Stimulated activated memory B cell treated with anti-CD40 and anti-IgM and Interleukin-4, amounts not matched to agents 10 μg/mL and 1 μg/mL and 100 μg/mL, for 72 hours (primary cell): ENCODE results near the gene RPS27L.
"Not testable (repeated sequence)": the region's sequence is repeated elsewhere in the genome, so short reads cannot be mapped to it uniquely, and the experiment has no call there.

Source experiments
- ATAC-seq: fragments of 150-1000 bp; cut with Tn5 transposase; 2 replicates; pipeline ENCODE4 v1.10.0; 2021
- H3K27ac Mint-ChIP-seq: one replicate; pipeline ENCODE4 v1.8.0; 2022; ENCODE audit warnings: mild to moderate bottlenecking, mixed read lengths
- H3K27me3 Mint-ChIP-seq: one replicate; pipeline ENCODE4 v1.8.0; 2022; ENCODE audit warnings: mixed read lengths
- H3K36me3 Mint-ChIP-seq: one replicate; pipeline ENCODE4 v1.8.0; 2022; ENCODE audit warnings: mixed read lengths
- H3K4me1 Mint-ChIP-seq: one replicate; pipeline ENCODE4 v1.8.0; 2022; ENCODE audit warnings: mixed read lengths
- H3K4me3 Mint-ChIP-seq: one replicate; pipeline ENCODE4 v1.8.0; 2022; ENCODE audit warnings: mild to moderate bottlenecking, moderate library complexity, mixed read lengths
- H3K9me3 Mint-ChIP-seq: one replicate; pipeline ENCODE4 v1.8.0; 2022; ENCODE audit warnings: mixed read lengths

Gene RPS27L

DNA sequence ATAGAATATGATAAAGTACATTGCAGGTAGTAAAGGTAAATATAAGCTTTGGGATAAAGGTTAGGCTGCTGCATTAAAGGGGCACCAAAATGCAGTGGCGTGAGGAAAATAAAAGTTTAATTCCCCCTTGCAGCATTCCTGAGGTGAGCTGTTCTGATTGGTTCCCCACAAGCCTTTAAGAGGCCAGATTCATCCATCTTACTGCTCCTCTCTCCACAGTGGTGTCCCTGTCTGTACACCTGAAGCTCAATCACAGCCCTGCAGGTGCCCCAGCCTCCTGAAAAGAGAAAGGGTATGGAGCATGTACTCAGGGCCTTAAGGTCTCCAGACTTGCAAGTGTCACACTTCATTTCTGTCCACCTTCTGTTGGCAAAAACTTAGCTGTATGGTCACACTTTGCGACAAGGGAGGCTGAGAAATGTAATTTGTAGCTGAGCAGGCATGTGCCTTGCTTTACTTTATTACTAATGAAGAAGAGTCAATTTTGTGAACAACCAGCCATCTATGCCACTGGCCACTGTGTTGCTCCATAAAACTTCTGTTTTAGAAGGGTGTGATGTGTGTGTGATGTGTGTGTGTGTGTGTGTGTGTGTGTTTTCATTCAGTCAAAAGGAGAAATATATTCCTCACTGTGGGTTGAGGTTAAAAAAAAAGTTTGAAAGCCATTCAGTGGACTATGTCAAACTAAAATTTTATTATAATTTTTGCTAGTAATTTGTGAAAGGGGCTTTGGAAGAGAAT is 22.9 kb downstream of the RPS27L start:
- Mint-ChIP-seq H3K4me3 (no peak overlapping the region), H3K27me3 (no peaks in the 10 kb centered on the region), H3K36me3 (peaks cover 14% of the 10 kb centered on the region), H3K9me3 (no peaks in the 10 kb centered on the region), H3K27ac (no peak overlapping the region), H3K4me1 (peaks cover 6% of the 10 kb centered on the region)
- ATAC-seq = no peak

DNA sequence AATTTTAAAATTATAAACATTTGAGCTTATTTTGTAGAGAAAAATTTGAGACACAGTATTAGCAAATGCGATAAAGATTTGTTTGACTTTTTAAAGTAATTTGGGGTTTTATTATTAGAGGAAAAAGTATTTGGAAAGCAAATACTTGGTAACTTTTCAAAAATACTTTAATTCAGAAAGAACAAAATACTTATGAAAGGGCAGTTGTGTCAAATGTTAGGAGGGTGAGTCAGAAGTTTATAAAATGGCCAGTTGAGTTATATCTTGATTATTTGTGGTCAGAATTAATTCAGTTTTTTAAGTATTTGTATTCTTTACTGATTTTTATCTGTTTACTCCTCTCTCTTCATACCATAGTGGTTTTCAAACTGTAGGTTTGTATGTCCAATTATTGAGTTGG is 23.5 kb downstream of the RPS27L start:
- no peak for ATAC-seq
- Mint-ChIP-seq H3K4me1 (peaks cover 6% of the 10 kb centered on the region), H3K4me3 (no peak overlapping the region), H3K36me3 (peaks cover 14% of the 10 kb centered on the region), H3K27ac (no peak overlapping the region), H3K27me3 (no peaks in the 10 kb centered on the region), H3K9me3 (no peaks in the 10 kb centered on the region)

- no peaks in the 10 kb centered on the region for H3K9me3 Mint-ChIP-seq
- H3K27me3 Mint-ChIP-seq = no peaks in the 10 kb centered on the region
- H3K4me1 Mint-ChIP-seq = peaks cover 6% of the 10 kb centered on the region
- peaks cover 14% of the 10 kb centered on the region for H3K36me3 Mint-ChIP-seq
- no peak overlapping the region for H3K4me3 Mint-ChIP-seq
- no peak for ATAC-seq
- H3K27ac Mint-ChIP-seq = no peak overlapping the region
Measured at GRCh38 chr15:63126726-63127125, 30.6 kb downstream of the RPS27L start.

- H3K4me3 Mint-ChIP-seq = no peak overlapping the region
- no peaks in the 10 kb centered on the region for H3K27me3 Mint-ChIP-seq
- ATAC-seq = no peak
- H3K4me1 Mint-ChIP-seq = peaks cover 16% of the 10 kb centered on the region
- H3K27ac Mint-ChIP-seq = no peak overlapping the region
- H3K9me3 Mint-ChIP-seq = peaks cover 9% of the 10 kb centered on the region
- H3K36me3 Mint-ChIP-seq = peaks cover 20% of the 10 kb centered on the region
Measured at GRCh38 chr15:63124506-63124905, 32.8 kb downstream of the RPS27L start.

DNA sequence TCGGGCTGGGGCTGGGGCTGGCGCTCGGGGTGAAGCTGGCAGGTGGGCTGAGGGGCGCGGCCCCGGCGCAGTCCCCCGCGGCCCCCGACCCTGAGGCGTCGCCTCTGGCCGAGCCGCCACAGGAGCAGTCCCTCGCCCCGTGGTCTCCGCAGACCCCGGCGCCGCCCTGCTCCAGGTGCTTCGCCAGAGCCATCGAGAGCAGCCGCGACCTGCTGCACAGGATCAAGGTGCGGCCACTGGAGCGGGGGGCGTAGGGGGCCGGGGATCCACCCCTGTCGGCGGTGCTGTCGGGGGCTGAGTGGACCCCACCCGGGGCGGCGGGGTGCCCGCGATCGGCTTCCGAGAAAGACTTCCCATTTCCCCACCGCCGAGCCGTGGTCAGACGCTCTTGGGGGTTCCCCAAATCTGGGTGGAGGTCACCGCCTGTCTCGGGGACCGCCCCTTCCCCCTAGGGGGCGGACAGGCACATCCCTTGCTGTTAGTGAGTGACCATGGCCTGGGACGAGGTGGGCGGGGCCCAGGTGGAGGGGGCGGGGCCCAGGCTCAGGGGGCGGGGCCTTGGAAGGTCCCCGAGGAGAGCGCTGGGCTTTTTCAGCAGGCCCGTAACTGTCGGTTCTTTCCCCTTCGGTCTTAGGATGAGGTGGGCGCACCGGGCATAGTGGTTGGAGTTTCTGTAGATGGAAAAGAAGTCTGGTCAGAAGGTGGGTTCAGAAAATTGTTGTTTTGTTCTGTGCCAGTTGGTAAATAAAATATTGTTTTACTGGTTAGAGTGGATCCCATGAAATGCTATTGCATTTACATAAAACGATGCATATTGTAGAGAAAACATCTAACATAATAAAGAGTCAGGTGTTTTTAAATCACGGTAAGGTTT is 35.0 kb downstream of the RPS27L start:
- H3K4me1 Mint-ChIP-seq = peaks cover 16% of the 10 kb centered on the region
- no peaks in the 10 kb centered on the region for H3K27me3 Mint-ChIP-seq
- H3K4me3 Mint-ChIP-seq = peak overlapping the region; percentile 83
- H3K27ac Mint-ChIP-seq = peak overlapping the region; percentile 67
- ATAC-seq = peak; percentile 94
- peaks cover 12% of the 10 kb centered on the region for H3K9me3 Mint-ChIP-seq
- H3K36me3 Mint-ChIP-seq = peaks cover 16% of the 10 kb centered on the region

DNA sequence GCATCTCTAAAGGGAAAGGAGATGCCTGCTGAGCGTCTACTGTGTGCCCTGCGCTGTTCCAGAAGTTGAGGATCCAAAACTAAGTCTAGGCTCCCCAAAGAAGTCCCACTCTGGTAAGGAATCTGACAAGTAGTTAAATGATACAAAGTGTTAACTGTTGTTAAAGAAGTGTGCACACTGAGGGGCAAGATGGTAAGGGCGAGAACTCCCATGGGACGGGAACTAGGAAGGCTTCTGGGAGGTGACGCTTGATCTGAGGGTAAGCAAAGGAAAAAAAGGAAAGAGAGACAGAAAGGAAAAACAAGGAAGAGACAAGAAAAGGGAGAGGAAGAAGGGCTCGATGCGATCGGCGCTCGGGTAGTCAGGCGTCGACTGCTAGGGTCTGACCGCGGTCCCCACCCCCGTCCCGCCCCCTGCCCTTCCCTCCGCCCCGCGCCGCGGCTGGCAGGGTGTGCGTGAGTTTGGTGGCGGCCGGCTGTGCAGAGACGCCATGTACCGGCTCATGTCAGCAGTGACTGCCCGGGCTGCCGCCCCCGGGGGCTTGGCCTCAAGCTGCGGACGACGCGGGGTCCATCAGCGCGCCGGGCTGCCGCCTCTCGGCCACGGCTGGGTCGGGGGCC is 35.8 kb downstream of the RPS27L start, which contains the start of gene LACTB:
TSS of gene LACTB (plus strand) at position 480 of the 620 bp plus-strand sequence. CDS start at position 491, 11 bp downstream.
- Mint-ChIP-seq H3K36me3 (peaks cover 12% of the 10 kb centered on the region), H3K27ac (peak within 1 kb of the TSS; percentile 67), H3K9me3 (peaks cover 12% of the 10 kb centered on the region), H3K27me3 (no peaks in the 10 kb centered on the region), H3K4me3 (peak within 1 kb of the TSS; percentile 83), H3K4me1 (peaks cover 16% of the 10 kb centered on the region)
- peak; percentile 94 for ATAC-seq

DNA sequence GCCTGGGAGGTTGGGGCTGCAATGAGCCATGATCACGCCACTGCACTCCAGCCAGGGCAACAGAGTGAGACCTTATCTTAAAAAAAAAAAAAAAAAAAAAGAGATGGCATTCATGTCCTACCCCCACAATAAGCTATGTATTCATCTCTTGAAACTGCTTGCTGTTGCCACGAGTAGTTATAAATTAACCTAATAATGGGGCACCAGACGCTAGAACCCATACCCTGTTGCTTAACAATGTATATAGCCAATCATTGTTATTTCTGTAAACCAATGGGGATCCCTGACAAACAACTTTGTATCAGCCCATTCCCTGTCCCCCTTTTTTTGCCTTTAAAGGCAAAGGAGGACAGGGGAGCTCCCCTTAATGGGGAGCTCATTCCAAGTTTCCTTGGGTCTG is 38.4 kb downstream of the RPS27L start:
- H3K27me3 Mint-ChIP-seq = no peaks in the 10 kb centered on the region
- H3K4me1 Mint-ChIP-seq = peaks cover 16% of the 10 kb centered on the region
- H3K27ac Mint-ChIP-seq = no peak overlapping the region
- H3K36me3 Mint-ChIP-seq = peaks cover 6% of the 10 kb centered on the region
- no peak overlapping the region for H3K4me3 Mint-ChIP-seq
- no peak for ATAC-seq
- H3K9me3 Mint-ChIP-seq = peaks cover 12% of the 10 kb centered on the region

GRCh38 chr15:63114465-63114864 is 42.8 kb downstream of the RPS27L start:
- no peaks in the 10 kb centered on the region for H3K4me1 Mint-ChIP-seq
- H3K4me3 Mint-ChIP-seq = no peak overlapping the region
- no peak for ATAC-seq
- H3K36me3 Mint-ChIP-seq = no peaks in the 10 kb centered on the region
- peaks cover 2% of the 10 kb centered on the region for H3K9me3 Mint-ChIP-seq
- no peak overlapping the region for H3K27ac Mint-ChIP-seq
- no peaks in the 10 kb centered on the region for H3K27me3 Mint-ChIP-seq

- Mint-ChIP-seq H3K27me3 (peaks cover 12% of the 10 kb centered on the region), H3K36me3 (no peaks in the 10 kb centered on the region), H3K27ac (no peak overlapping the region), H3K4me1 (no peaks in the 10 kb centered on the region), H3K4me3 (no peak overlapping the region), H3K9me3 (no peaks in the 10 kb centered on the region)
- ATAC-seq = no peak
Measured at GRCh38 chr15:63112871-63113270, 44.4 kb downstream of the RPS27L start.

GRCh38 chr15:63111481-63111880 is 45.8 kb downstream of the RPS27L start:
- no peak overlapping the region for H3K4me3 Mint-ChIP-seq
- ATAC-seq = no peak
- H3K27me3 Mint-ChIP-seq = peaks cover 20% of the 10 kb centered on the region
- H3K36me3 Mint-ChIP-seq = no peaks in the 10 kb centered on the region
- H3K27ac Mint-ChIP-seq = no peak overlapping the region
- H3K4me1 Mint-ChIP-seq = no peaks in the 10 kb centered on the region
- no peaks in the 10 kb centered on the region for H3K9me3 Mint-ChIP-seq

DNA sequence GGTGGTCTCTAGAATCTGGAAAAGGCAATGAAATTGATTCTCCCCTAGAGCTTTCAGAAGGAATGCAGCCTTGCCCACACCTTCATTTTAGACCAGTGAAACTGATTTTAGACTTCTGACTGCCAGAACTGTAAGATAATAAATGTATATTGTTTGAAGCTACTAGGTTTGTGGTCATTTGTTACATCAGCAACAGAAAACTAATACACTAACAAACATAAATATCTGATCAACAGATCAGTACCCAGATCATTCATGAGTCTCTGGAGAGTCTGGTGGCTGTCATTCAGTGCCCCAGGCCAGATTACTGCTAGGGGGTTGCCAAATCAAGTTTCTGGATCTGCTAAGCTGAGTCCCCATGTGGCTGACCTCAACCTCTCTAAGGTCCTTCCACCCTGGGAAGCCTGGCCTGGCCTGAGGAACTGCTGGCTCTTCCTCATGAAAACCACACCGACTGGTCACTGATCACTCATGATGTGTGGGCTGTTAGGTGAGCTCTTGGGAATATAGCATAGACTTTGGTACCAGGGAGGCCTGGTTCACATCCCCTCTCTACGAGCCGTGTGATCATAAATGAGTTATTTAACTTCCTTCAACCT is 46.8 kb downstream of the RPS27L start:
- Mint-ChIP-seq H3K4me3 (no peak overlapping the region), H3K9me3 (no peaks in the 10 kb centered on the region), H3K27ac (no peak overlapping the region), H3K27me3 (peaks cover 30% of the 10 kb centered on the region), H3K4me1 (no peaks in the 10 kb centered on the region), H3K36me3 (no peaks in the 10 kb centered on the region)
- no peak for ATAC-seq

DNA sequence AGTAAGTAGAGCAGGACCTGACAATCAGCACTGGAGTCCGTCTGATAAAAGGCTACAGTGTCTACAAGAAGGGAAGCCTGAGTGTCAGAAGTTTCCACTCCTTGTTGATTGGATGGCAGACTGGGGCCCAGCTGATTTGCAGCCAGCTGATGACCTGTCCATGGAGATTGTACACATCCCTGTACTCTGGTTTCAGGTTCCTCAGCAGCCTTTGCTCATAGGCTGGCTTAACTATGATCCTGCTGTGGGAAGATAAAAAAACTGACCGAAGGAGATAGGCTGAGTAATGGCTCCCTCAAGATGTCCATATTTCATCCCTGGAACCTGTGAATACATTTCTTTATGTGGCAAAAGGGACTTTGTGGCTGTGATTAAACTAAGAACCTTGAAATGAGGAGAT is 47.4 kb downstream of the RPS27L start:
- H3K4me3 Mint-ChIP-seq = no peak overlapping the region
- no peak for ATAC-seq
- H3K36me3 Mint-ChIP-seq = no peaks in the 10 kb centered on the region
- no peak overlapping the region for H3K27ac Mint-ChIP-seq
- no peaks in the 10 kb centered on the region for H3K9me3 Mint-ChIP-seq
- H3K4me1 Mint-ChIP-seq = no peaks in the 10 kb centered on the region
- H3K27me3 Mint-ChIP-seq = peaks cover 30% of the 10 kb centered on the region

- Mint-ChIP-seq H3K27ac (no peak overlapping the region), H3K36me3 (no peaks in the 10 kb centered on the region), H3K4me3 (no peak overlapping the region), H3K9me3 (no peaks in the 10 kb centered on the region), H3K4me1 (no peaks in the 10 kb centered on the region), H3K27me3 (peaks cover 30% of the 10 kb centered on the region)
- ATAC-seq = no peak
Measured at GRCh38 chr15:63109498-63109897, 47.8 kb downstream of the RPS27L start.

- Mint-ChIP-seq H3K9me3 (no peaks in the 10 kb centered on the region), H3K4me3 (no peak overlapping the region), H3K27ac (no peak overlapping the region), H3K4me1 (no peaks in the 10 kb centered on the region), H3K36me3 (no peaks in the 10 kb centered on the region), H3K27me3 (peaks cover 38% of the 10 kb centered on the region)
- no peak for ATAC-seq
Measured at GRCh38 chr15:63107895-63108546, 49.3 kb downstream of the RPS27L start.

DNA sequence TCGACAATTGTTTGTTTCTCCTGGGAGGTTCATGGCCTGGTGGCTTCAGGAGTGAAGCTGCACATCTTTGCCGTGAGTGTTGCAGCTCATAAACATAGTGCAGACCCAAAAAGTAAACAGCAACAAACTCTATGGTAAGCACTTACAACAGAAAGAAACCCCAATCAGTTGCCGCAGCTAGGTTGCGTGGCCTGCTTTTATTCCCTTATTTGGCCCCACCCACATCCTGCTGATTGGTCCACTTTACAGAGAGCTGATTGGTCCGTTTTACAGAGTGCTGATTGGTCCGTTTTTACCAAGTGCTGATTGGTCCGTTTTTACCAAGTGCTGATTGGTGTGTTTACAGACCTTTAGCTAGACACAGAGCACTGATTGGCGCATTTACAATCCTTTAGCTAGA is 51.9 kb downstream of the RPS27L start:
- H3K27me3 Mint-ChIP-seq = peaks cover 41% of the 10 kb centered on the region
- not testable (repeated sequence) for H3K4me3 Mint-ChIP-seq, H3K4me1 Mint-ChIP-seq, H3K9me3 Mint-ChIP-seq, H3K36me3 Mint-ChIP-seq, ATAC-seq, H3K27ac Mint-ChIP-seq
